ENCODE data around the gene ENPP6.
"Not testable (repeated sequence)": the region's sequence is repeated elsewhere in the genome, so short reads cannot be mapped to it uniquely, and the experiment has no call there.

Gene ENPP6

GRCh38 chr4:184061582-184061981, 156.1 kb downstream of the ENPP6 start:
- no peak for DNase-seq (ENCODE audit: low spot score)

GRCh38 chr4:184059099-184059498, 158.6 kb downstream of the ENPP6 start:
- no peak for DNase-seq (ENCODE audit: low spot score)

GRCh38 chr4:184058026-184058425, 159.6 kb downstream of the ENPP6 start:
- no peak for DNase-seq (ENCODE audit: low spot score)

DNA sequence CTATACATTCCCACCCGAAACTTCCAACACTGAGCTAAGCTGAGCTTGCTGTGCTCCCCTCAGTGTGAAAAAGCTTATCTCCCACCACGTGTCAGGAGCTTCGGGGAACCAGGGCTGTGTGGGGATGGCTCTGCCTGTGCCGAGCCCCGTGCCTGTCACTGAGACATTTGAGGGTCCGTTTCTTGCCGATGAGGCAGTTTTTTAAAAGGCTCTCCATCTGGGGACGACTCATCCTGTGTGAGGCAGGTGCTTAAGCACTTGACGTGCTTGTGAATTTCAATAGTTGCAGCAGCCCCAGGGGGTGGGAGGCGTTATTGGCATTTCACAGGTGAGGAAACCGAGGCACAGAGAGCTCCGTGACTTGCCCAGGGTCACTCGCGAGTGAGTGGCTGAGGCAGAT, 160.8 kb downstream of the ENPP6 start:
- DNase-seq (ENCODE audit: low spot score): no peak

GRCh38 chr4:184053434-184053833, 164.2 kb downstream of the ENPP6 start:
- no peak for DNase-seq (ENCODE audit: low spot score)

- DNase-seq (ENCODE audit: low spot score): no peak
Observed at GRCh38 chr4:184052616-184053015, 165.1 kb downstream of the ENPP6 start.

DNA sequence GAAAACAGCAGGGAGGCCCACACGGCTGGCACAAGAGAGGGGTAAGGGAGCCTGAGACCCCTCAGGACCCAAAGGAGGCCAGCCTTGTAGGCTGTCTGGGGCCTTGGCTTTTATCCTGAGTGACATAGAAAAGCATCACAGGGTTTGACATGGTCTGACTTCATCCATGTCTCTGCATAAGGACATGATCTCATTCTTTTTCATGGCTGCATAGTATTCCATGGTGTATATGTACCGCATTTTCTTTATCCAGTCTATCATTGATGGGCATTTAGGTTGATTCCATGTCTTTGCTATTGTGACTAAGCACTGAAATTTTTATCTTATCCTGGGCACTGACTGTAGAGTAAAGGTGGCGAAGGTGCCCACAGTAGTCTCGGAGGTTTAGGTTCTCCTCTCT, 166.4 kb downstream of the ENPP6 start:
- DNase-seq (ENCODE audit: low spot score): not testable (repeated sequence)

- DNase-seq (ENCODE audit: low spot score): no peak
Observed at GRCh38 chr4:184046148-184046547, 171.5 kb downstream of the ENPP6 start.

GRCh38 chr4:184041156-184041555, 176.5 kb downstream of the ENPP6 start:
- no peak for DNase-seq (ENCODE audit: low spot score)

GRCh38 chr4:184039963-184040383, 177.7 kb downstream of the ENPP6 start:
- DNase-seq (ENCODE audit: low spot score): no peak

Measured in left forelimb (tissue), 1 donor.